ENCODE data around the gene GAS5.

The GAS5 gene

GRCh38 chr1:173903827-173904531, 36.2 kb upstream of the GAS5 start:
- TF ChIP-seq CTCF (IDR thresholded peaks at IDR 0.05; ENCODE audit: borderline replicate concordance, control extremely low read depth, extremely low read depth, insufficient read depth, missing control alignments): no peak
- in situ Hi-C loops (cut with MboI; ENCODE audit: low sequenced_read_pairs, unreplicated experiment): no loop called here
- no peak for DNase-seq (ENCODE audit: low spot score)

GRCh38 chr1:173900992-173901391, 33.2 kb upstream of the GAS5 start:
- in situ Hi-C loops (cut with MboI; ENCODE audit: low sequenced_read_pairs, unreplicated experiment): no loop called here
- no peak for DNase-seq (ENCODE audit: low spot score)
- no peak for TF ChIP-seq CTCF (IDR thresholded peaks at IDR 0.05; ENCODE audit: borderline replicate concordance, control extremely low read depth, extremely low read depth, insufficient read depth, missing control alignments)

DNA sequence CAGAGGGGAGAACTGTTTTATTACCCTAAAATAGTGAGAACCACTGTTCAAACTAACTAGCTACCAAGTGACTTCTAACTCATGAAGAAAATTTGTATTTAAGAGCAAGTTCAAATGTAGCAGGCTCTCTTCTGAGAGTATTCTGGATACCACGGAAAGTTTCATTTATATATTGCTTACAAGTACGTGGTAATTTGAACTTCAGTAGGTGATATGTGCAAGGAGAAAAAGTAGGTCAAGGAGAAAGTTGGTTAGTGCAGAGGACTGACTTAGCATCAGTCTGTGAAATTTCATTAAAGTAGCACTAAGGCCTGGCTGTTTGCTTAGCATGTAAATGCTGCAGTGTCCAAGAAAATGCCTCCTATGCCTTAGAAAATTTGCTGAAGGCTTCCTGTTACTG, 32.6 kb upstream of the GAS5 start:
- in situ Hi-C loops (cut with MboI; ENCODE audit: low sequenced_read_pairs, unreplicated experiment): no loop called here
- TF ChIP-seq CTCF (IDR thresholded peaks at IDR 0.05; ENCODE audit: borderline replicate concordance, control extremely low read depth, extremely low read depth, insufficient read depth, missing control alignments): no peak
- DNase-seq (ENCODE audit: low spot score): no peak

GRCh38 chr1:173894189-173894588, 26.4 kb upstream of the GAS5 start:
- in situ Hi-C loops (cut with MboI; ENCODE audit: low sequenced_read_pairs, unreplicated experiment): no loop called here
- TF ChIP-seq CTCF (IDR thresholded peaks at IDR 0.05; ENCODE audit: borderline replicate concordance, control extremely low read depth, extremely low read depth, insufficient read depth, missing control alignments): no peak
- no peak for DNase-seq (ENCODE audit: low spot score)

DNA sequence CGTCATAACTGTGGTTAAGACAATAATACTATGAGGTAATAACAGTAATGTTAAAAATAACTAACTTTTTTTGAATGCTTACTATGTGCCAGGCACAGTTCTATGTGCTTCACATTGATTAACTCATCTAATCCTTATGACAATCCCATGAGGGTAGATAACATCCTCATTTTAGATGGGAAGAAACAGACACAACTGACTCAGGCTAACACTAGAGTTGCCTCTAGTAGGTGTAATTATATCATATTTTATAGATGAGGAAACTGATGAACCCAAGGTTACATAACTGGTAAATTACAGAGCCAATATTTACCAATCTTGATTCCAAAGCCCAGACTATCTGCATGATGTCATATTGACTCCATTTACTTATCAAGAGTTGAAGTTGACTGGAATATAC, 25.8 kb upstream of the GAS5 start:
- no peak for TF ChIP-seq CTCF (IDR thresholded peaks at IDR 0.05; ENCODE audit: borderline replicate concordance, control extremely low read depth, extremely low read depth, insufficient read depth, missing control alignments)
- in situ Hi-C loops (cut with MboI; ENCODE audit: low sequenced_read_pairs, unreplicated experiment): no loop called here
- DNase-seq (ENCODE audit: low spot score): no peak

GRCh38 chr1:173889885-173890284, 22.1 kb upstream of the GAS5 start:
- TF ChIP-seq CTCF (IDR thresholded peaks at IDR 0.05; ENCODE audit: borderline replicate concordance, control extremely low read depth, extremely low read depth, insufficient read depth, missing control alignments): no peak
- DNase-seq (ENCODE audit: low spot score): no peak
- in situ Hi-C loops (cut with MboI; ENCODE audit: low sequenced_read_pairs, unreplicated experiment): no loop called here
